Mesothelial cell of epicardium (in vitro differentiated cells): ENCODE measurements around the gene CH25H. TPM values are rescaled to one million over a fixed set of nuclear protein-coding genes. Genes with fewer than 3 reads are reported as not detected.

Experiments used
- DNase-seq, 2 experiments: peaks; one replicate each; pipeline ENCODE4 v3.0.0; 2021; ENCODE audit warnings: low spot score in 2 of 2; ENCODE audit not compliant: unreplicated experiment in 2 of 2
- H3K27ac Mint-ChIP-seq: 2 replicates; pipeline ENCODE4 v1.8.0; 2021; ENCODE audit warnings: mixed read lengths
- H3K27me3 Mint-ChIP-seq: 2 replicates; pipeline ENCODE4 v1.8.0; 2021; ENCODE audit warnings: low read depth, mixed read lengths
- H3K36me3 Mint-ChIP-seq: 2 replicates; pipeline ENCODE4 v1.8.0; 2021; ENCODE audit warnings: mixed read lengths
- H3K4me1 Mint-ChIP-seq: 2 replicates; pipeline ENCODE4 v1.8.0; 2021; ENCODE audit warnings: mixed read lengths
- H3K4me3 Mint-ChIP-seq: 2 replicates; pipeline ENCODE4 v1.8.0; 2021; ENCODE audit warnings: mild to moderate bottlenecking, moderate library complexity, mixed read lengths
- H3K9me3 Mint-ChIP-seq: 2 replicates; pipeline ENCODE4 v1.8.0; 2021; ENCODE audit warnings: mixed read lengths
- total RNA-seq: library from RNA; stranded (reverse); gene quantifications from 3 replicates; pipeline ENCODE4 v1.2.1, GENCODE V29; 2021
- TF ChIP-seq, protein P1 (sequence below): fragments of 200-600 bp; sonication (generic); IDR thresholded peaks from one replicate; pipeline ENCODE4 v1.5.0; 2021; ENCODE audit warnings: antibody characterized with exemption; ENCODE audit not compliant: unreplicated experiment

Gene CH25H
- total RNA-seq, 1 donor from 2014 or later, result not detected

DNA sequence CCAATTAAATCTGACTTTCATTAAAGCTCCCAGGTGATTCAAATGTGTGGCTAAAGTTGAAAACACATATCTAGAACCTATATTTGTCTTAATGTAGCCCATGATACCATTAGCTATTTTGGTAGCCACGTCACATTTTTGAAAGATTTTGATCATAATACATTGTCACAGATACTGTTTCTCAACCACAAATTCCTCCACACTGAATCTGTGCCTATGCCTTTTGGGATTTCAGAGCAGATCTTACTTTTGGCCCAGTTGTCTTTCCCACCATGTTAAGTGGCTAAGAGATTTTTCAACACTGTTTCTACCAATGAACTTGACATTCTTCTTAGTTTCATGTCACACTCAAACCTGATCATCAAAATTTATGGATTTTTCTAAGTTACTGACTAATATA lies 47.4 kb downstream of the CH25H start:
- H3K4me1 Mint-ChIP-seq, result no peaks in the 10 kb centered on the region
- H3K9me3 Mint-ChIP-seq, result no peaks in the 10 kb centered on the region
- no peak overlapping the region for H3K4me3 Mint-ChIP-seq
- H3K27me3 Mint-ChIP-seq, result peaks cover 53% of the 10 kb centered on the region
- TF ChIP-seq, protein P1, sequence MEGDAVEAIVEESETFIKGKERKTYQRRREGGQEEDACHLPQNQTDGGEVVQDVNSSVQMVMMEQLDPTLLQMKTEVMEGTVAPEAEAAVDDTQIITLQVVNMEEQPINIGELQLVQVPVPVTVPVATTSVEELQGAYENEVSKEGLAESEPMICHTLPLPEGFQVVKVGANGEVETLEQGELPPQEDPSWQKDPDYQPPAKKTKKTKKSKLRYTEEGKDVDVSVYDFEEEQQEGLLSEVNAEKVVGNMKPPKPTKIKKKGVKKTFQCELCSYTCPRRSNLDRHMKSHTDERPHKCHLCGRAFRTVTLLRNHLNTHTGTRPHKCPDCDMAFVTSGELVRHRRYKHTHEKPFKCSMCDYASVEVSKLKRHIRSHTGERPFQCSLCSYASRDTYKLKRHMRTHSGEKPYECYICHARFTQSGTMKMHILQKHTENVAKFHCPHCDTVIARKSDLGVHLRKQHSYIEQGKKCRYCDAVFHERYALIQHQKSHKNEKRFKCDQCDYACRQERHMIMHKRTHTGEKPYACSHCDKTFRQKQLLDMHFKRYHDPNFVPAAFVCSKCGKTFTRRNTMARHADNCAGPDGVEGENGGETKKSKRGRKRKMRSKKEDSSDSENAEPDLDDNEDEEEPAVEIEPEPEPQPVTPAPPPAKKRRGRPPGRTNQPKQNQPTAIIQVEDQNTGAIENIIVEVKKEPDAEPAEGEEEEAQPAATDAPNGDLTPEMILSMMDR, result no peak
- no peak for DNase-seq
- no peaks in the 10 kb centered on the region for H3K36me3 Mint-ChIP-seq
- no peak overlapping the region for H3K27ac Mint-ChIP-seq

GRCh38 chr10:89159316-89159715 lies 47.8 kb downstream of the CH25H start:
- Mint-ChIP-seq H3K9me3 (no peaks in the 10 kb centered on the region), H3K36me3 (no peaks in the 10 kb centered on the region), H3K4me1 (no peaks in the 10 kb centered on the region), H3K4me3 (no peak overlapping the region), H3K27me3 (peaks cover 53% of the 10 kb centered on the region), H3K27ac (no peak overlapping the region)
- no peak for DNase-seq
- TF ChIP-seq, protein P1, result no peak

- no peaks in the 10 kb centered on the region for H3K4me1 Mint-ChIP-seq
- no peak overlapping the region for H3K27ac Mint-ChIP-seq
- no peak overlapping the region for H3K4me3 Mint-ChIP-seq
- TF ChIP-seq, protein P1, result no peak
- no peak for DNase-seq
- peaks cover 50% of the 10 kb centered on the region for H3K27me3 Mint-ChIP-seq
- H3K9me3 Mint-ChIP-seq, result no peaks in the 10 kb centered on the region
- no peaks in the 10 kb centered on the region for H3K36me3 Mint-ChIP-seq
These were observed 48.7 kb downstream of the CH25H start for GRCh38 chr10:89158446-89158845.

- no peaks in the 10 kb centered on the region for H3K36me3 Mint-ChIP-seq
- peaks cover 47% of the 10 kb centered on the region for H3K27me3 Mint-ChIP-seq
- H3K9me3 Mint-ChIP-seq, result no peaks in the 10 kb centered on the region
- no peak overlapping the region for H3K27ac Mint-ChIP-seq
- no peak overlapping the region for H3K4me3 Mint-ChIP-seq
- DNase-seq, result no peak
- TF ChIP-seq, protein P1, result no peak
- peaks cover 3% of the 10 kb centered on the region for H3K4me1 Mint-ChIP-seq
These were observed 50.8 kb downstream of the CH25H start for GRCh38 chr10:89156161-89156835.

Other genes with a start within 250 kb of the CH25H start
- gene FAS, start 216.5 kb downstream of the CH25H start, total RNA-seq, result 6.1 to 6.8 TPM (median 6.3 TPM) in 3 replicates
- gene LIPA, start 44.5 kb upstream of the CH25H start, total RNA-seq, result 24.2 to 27.3 TPM (median 24.8 TPM) in 3 replicates
- 2.3 to 3.6 TPM (median 2.9 TPM) in 3 replicates for gene IFIT2, start 94.7 kb upstream of the CH25H start, total RNA-seq
- gene IFIT3, start 120.7 kb upstream of the CH25H start, total RNA-seq, result 14.3 to 17.8 TPM (median 14.9 TPM) in 3 replicates
- not detected in 3 replicates for gene IFIT1B, start 170.7 kb upstream of the CH25H start, total RNA-seq
- gene IFIT1, start 185.3 kb upstream of the CH25H start, total RNA-seq, result 34.5 to 44.1 TPM (median 35.4 TPM) in 3 replicates
- 19.1 to 20.5 TPM (median 20.1 TPM) in 3 replicates for gene IFIT5, start 207.3 kb upstream of the CH25H start, total RNA-seq